GM18517 (cell line): ENCODE measurements around the gene SARS1.
A peak's percentile ranks its signal among the peaks of the same experiment; 100 is the strongest.

Experiments
- ATAC-seq: cut with Tn5 transposase; IDR thresholded peaks from one replicate; pipeline ENCODE4 v1.9.1; 2021; ENCODE audit warnings: mild to moderate bottlenecking, moderate library complexity; ENCODE audit not compliant: unreplicated experiment

The SARS1 gene

DNA sequence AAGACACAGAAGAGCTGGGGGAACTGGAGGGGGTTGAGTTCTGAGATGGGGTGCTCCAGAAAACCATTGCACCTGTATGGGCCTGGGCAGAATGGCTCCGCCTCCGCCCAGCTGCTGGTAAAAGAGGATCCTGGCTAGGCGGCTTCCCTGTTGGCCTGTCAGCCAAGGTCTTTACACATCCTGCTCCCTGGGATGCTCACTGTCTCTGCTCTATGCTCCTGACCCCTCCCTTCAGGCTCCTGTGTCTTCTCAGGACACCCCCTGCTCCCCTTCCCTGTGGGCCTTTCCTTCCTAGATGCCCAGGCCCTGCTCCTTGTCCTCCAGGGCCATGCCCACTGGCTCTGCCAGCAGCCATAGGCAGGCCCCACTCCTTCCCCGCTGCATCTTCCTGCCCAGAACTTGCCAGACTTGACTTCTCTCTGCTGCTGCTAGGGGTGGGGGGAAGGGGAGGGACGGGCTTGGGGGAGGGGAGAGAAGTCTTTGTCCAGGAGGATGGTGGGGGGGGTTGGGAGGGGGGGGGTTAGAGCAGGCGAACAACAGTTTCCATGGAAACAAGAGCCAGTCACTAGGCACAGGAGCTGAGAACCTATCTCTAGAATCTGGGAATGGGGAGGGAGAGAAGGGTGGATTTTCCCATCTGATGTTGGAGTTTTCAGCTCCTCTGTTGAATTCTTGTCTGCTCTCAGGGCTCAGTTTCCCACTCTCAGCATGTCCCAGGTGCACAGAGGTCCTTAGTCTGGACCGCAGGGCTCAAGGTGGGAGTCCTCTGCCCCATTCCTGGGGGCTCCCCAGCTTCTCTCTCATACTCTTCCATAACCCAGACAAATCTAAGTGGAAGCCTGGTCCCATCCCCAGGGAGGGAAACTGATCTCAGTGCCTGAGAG is 46.2 kb downstream of the SARS1 start:
- no peak for ATAC-seq

DNA sequence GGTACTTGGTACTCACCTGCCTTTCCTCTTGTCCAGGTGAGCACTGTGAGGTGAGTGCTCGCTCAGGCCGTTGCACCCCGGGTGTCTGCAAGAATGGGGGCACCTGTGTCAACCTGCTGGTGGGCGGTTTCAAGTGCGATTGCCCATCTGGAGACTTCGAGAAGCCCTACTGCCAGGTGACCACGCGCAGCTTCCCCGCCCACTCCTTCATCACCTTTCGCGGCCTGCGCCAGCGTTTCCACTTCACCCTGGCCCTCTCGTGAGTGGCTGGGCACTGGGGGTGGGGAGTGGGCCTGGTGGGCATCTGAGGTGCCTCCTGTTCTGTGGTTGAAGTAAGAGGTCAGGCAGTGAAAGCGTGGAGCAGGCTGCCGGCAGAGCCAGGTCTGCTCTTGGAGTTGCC is 47.3 kb downstream of the SARS1 start:
- no peak for ATAC-seq

DNA sequence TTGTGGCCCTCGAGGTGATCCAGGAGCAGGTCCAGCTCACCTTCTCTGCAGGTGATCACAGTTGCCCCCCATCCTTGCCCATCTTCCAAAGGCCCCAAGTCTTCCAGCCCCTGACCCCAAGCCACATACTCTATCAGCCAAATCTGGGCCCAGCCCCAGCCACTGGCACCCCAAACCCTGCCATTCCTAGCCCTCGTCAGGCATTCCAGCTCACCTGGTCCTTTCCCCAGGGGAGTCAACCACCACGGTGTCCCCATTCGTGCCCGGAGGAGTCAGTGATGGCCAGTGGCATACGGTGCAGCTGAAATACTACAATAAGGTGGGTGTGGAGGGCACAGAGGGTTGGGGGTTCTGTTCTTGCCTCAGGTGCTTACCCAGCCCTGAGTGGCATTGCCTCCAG is 47.9 kb downstream of the SARS1 start:
- no peak for ATAC-seq

DNA sequence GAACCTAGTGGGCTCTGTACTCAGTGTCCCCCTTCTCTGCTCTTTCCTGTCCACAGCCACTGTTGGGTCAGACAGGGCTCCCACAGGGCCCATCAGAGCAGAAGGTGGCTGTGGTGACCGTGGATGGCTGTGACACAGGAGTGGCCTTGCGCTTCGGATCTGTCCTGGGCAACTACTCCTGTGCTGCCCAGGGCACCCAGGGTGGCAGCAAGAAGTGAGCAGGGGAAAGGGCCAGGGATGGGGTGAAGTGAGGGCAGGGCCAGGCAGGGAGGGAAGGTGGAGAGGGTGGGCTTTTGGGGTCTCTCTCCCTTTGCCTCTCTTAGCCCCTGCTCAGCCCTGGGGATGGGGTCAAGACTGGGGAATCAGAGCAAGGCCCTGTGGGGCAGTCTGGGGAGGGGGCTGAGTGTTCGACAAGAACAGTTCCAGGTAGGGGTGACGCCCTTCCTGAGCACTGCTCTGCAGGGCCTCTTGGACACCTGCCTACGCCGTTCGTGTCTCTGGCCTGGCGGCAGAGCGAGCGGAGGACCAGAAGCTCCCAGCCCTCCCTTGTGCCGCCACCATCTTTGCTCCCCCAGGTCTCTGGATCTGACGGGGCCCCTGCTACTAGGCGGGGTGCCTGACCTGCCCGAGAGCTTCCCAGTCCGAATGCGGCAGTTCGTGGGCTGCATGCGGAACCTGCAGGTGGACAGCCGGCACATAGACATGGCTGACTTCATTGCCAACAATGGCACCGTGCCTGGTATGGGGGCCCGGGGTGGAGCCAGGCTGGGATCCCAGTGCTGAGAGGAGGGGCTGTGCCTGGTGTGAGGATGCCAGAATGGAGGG is 48.7 kb downstream of the SARS1 start:
- no peak for ATAC-seq

DNA sequence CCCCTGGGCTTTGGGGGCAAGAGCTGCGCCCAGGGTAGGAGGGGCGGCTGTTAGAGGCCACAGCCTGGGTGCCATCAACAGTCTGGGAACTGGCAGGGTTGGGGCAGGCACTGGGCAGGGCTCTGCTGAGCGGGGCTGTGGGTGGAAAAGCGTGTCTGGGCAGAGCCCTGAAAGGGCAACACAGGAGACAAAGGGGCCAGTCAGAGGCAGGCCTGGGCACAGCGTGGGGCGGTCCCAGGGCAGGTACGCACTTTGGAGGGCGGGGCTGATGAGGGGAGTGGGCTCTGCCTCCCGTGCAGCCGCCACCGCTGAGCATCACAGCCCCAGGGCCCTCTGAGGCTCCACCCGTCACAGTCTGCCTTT is 49.5 kb downstream of the SARS1 start:
- no peak for ATAC-seq

DNA sequence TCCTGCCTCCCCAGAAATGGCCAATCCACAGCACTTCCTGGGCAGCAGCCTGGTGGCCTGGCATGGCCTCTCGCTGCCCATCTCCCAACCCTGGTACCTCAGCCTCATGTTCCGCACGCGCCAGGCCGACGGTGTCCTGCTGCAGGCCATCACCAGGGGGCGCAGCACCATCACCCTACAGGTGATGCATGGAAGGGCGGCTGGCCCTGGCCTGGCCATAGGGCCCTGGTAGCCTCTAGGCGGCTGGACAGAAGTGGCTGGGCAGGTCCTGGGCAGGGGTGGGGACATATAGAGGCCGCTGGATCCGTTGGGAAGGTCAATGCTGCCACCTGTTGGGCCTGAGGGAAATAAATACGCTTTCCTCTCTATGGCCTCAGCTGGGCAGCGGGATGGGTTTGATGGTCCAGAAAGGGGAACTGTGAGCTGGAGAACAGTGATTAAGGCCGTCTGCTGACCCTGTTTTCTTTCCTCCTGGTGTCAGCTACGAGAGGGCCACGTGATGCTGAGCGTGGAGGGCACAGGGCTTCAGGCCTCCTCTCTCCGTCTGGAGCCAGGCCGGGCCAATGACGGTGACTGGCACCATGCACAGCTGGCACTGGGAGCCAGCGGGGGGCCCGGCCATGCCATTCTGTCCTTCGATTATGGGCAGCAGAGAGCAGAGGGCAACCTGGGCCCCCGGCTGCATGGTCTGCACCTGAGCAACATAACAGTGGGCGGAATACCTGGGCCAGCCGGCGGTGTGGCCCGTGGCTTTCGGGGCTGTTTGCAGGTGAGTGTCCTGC is 50.1 kb downstream of the SARS1 start:
- ATAC-seq: peak; percentile 76

DNA sequence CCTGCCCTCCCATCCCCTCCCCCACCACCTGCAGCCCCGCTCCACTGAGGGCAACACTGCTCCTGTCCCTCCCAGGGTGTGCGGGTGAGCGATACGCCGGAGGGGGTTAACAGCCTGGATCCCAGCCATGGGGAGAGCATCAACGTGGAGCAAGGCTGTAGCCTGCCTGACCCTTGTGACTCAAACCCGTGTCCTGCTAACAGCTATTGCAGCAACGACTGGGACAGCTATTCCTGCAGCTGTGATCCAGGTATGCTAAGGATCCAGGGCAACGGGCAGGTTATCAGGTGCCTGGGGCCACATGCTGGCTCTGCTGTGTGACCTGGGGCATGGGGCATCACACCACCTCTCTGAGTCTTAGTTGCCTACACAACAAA is 50.6 kb downstream of the SARS1 start:
- no peak for ATAC-seq

DNA sequence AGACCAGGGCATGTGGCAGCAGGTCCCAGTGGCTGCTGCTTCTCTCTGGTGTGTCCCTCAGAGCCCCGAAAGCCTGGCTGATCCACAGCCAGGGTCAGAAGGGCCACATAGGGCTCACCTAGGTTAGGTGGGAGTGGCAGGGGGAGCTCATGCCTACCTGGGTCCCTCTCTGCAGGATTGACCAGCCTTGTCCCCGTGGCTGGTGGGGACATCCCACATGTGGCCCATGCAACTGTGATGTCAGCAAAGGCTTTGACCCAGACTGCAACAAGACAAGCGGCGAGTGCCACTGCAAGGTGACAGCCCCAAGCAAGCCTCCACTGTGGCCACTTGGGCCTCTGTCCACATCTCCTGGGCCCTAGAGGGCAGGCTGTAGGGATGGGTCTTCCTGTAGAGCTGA is 51.3 kb downstream of the SARS1 start:
- ATAC-seq: no peak

DNA sequence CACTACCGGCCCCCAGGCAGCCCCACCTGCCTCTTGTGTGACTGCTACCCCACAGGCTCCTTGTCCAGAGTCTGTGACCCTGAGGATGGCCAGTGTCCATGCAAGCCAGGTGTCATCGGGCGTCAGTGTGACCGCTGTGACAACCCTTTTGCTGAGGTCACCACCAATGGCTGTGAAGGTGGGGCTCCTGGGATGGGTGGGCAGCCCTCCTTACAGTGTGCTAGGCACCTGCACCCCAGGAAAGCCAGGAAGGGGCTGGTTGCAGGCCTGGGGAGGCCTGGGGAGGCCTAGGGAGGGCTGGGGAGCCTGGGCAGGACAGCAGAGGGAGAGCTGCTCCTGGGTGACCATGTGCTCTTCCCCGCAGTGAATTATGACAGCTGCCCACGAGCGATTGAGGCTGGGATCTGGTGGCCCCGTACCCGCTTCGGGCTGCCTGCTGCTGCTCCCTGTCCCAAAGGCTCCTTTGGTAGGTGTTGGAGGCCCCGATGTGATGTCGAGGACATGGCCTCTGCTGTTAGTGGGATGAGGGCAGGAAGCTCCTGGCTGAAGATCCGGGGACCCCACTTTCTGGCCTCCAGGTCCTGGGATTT is 52.1 kb downstream of the SARS1 start:
- ATAC-seq: no peak

DNA sequence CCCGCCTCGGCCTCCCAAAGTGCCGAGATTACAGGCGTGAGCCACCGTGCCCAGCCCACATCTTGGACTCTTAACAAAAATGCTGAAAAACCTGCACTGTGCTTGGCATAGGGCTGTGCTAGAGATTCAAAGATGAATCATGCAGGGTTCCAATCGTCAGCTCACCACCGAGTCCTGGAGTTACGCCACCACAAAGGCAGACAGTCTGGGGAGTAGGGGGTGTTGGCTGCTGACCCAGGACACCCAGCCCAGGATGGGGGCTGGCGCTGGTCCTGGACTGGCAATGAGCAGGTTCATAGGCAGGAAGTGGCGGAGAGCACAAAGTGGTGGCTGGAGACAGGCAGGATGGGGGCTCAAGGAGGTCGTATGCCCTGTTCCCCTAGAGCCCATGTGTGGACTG is 53.2 kb downstream of the SARS1 start:
- no peak for ATAC-seq

DNA sequence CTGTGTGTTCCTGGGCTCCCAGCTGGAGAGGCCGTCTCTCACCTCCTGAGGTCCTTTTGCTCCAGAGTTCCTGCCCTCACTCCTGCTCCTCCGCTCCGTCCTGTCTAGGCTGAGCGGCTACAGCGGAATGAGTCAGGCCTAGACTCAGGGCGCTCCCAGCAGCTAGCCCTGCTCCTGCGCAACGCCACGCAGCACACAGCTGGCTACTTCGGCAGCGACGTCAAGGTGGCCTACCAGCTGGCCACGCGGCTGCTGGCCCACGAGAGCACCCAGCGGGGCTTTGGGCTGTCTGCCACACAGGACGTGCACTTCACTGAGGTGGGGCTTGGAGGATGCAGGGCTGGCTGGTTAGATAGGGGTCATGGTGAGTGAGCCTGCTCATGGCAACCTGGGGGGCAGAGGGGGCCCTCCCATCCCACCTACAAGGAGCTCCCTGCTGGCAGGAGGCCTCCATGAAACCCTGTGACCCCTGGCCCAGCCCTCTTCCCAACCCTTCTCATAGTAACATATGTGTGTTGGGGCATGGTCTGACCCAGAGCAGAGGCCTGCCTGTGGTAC is 54.1 kb downstream of the SARS1 start:
- ATAC-seq: no peak

DNA sequence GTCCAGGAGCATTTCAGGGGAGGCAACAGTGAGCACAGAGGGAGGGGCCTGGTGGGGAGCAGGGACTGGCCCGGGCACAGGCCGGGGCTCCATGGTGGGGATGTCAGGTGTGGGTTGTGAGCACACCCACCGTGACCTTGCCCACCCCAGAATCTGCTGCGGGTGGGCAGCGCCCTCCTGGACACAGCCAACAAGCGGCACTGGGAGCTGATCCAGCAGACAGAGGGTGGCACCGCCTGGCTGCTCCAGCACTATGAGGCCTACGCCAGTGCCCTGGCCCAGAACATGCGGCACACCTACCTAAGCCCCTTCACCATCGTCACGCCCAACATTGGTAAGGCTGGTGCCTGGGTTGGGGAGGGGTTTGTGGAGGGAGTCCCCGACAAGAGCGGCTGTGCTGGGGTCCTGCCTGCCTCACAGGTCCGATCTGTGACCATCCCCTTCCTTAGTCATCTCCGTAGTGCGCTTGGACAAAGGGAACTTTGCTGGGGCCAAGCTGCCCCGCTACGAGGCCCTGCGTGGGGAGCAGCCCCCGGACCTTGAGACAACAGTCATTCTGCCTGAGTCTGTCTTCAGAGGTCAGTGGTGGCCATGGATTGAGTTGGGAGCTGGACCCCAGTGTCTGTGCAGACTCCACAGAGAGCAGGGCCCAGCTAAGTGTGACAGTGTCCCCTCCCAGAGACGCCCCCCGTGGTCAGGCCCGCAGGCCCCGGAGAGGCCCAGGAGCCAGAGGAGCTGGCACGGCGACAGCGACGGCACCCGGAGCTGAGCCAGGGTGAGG is 54.9 kb downstream of the SARS1 start:
- no peak for ATAC-seq

DNA sequence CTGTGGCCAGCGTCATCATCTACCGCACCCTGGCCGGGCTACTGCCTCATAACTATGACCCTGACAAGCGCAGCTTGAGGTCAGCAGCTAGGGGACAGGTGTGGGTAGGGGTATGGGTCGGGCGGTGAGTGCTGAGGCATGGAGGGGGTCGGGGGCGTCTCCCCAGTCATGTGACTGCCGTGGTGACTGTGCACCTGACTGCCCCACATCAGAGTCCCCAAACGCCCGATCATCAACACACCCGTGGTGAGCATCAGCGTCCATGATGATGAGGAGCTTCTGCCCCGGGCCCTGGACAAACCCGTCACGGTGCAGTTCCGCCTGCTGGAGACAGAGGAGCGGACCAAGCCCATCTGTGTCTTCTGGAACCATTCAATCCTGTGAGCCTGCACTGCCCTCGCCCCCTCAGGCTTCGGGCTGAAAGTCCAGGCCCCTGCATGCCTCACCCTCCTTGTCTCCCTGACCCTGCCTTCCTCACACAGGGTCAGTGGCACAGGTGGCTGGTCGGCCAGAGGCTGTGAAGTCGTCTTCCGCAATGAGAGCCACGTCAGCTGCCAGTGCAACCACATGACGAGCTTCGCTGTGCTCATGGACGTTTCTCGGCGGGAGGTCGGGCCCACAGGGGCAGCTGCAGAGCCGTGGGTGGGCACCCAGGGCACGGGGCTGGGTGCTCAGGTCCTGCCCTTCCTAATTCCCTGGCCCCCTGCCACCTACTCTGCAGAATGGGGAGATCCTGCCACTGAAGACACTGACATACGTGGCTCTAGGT is 55.7 kb downstream of the SARS1 start:
- ATAC-seq: no peak

DNA sequence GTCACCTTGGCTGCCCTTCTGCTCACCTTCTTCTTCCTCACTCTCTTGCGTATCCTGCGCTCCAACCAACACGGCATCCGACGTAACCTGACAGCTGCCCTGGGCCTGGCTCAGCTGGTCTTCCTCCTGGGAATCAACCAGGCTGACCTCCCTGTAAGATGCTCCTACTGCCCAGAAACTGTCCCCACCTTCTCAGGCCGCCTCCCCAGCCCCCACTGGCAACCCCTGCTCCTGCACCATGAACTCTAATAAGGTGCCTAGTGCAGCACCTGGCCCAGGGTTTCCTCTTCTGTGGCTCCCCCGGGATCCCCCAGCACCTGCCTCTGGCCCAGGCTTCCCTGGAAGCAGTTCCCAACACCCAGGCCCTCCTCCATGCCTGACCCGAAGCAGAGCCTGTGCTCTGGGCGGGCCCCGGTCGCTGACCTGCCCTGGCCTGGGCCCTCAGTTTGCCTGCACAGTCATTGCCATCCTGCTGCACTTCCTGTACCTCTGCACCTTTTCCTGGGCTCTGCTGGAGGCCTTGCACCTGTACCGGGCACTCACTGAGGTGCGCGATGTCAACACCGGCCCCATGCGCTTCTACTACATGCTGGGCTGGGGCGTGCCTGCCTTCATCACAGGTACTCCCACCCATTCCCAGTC is 56.4 kb downstream of the SARS1 start:
- ATAC-seq: no peak

DNA sequence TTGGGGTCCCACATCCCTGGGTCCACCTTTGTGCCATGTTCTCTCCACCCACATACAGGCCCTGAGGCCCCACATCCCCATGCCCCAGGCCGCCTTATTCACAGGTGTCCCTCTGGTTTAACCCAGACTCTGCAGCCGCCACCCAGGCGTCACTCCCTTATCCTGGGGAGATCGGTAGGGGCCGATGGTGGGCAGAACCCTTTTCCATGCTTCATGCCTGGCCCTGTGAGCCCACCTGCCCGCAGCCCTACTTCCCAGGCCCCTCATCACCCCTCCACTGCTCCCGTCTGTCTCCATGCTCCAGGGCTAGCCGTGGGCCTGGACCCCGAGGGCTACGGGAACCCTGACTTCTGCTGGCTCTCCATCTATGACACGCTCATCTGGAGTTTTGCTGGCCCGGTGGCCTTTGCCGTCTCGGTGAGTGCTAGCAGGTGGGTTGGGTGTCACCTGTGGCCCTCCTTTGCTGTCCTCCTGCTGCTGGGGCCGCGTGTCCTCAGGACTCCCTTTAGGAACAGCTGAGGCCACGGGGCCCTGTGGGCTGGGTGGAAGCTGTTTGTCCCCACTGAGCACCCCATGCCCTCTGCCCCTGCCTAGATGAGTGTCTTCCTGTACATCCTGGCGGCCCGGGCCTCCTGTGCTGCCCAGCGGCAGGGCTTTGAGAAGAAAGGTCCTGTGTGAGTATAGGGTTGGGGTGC is 57.1 kb downstream of the SARS1 start:
- ATAC-seq: no peak

DNA sequence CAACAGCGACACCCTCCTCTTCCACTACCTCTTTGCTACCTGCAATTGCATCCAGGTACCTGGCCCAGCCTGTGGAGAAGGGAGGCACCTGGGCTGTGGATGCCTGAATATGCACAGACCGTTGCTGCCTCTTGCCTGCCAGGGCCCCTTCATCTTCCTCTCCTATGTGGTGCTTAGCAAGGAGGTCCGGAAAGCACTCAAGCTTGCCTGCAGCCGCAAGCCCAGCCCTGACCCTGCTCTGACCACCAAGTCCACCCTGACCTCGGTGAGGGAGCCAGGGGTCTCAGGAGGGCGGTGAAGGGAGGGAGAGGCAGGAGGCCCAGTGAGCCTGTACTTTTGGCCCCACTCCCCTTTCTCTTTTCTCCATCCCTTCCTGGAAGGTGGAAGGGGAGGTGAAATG is 57.7 kb downstream of the SARS1 start:
- no peak for ATAC-seq

DNA sequence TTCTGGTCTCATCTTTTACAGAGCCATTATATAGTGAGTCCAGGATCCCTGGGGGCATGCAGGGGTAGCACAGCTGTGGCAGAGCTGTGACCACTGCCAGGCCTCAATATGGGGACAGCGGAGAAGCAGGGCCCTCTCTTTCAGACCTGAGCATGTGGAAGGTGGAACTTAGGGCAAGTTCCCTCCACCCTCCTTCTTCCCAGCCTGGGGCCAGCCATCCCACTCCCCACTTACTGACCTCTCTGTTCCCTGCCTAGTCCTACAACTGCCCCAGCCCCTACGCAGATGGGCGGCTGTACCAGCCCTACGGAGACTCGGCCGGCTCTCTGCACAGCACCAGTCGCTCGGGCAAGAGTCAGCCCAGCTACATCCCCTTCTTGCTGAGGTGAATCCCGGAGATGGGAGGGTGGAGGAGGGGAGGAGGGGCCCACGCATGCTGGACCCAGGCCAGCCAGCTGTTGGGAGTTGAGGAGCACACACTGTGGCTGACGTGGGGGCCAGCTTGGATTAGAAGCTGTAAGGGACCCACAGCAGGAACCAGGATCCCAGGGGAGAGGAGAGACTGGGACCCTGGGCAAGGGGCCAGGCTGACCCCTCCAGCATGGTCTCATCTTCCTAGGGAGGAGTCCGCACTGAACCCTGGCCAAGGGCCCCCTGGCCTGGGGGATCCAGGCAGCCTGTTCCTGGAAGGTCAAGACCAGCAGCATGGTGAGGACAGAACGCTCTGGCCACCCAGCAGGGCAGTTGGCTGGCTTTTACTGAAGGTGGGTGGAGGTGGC is 58.5 kb downstream of the SARS1 start:
- no peak for ATAC-seq
